Uterus (tissue), 2 donors: ENCODE measurements around the gene SESTD1.

Experiments used
- CTCF ChIP-seq, 4 experiments: fragments of 200-600 bp in 2 of 4; fragments of 450-650 bp in 2 of 4; sonication (generic) in 2 of 4; IDR thresholded peaks; one replicate each; pipeline ENCODE4 v1.5.1; 2016 to 2019; ENCODE audit warnings: antibody characterized with exemption in 4 of 4, mild to moderate bottlenecking in 2 of 4, moderate library complexity in 1 of 4
- POLR2A ChIP-seq, 2 donors: fragments of 450-650 bp; IDR thresholded peaks; one replicate each; pipeline ENCODE4 v1.6.1; 2016; ENCODE audit warnings: antibody characterized with exemption in 2 of 2, mild to moderate bottlenecking in 1 of 2, moderate library complexity in 1 of 2

GRCh38 chr2:179082697-179083096, 181.9 kb downstream of the SESTD1 start:
- TF ChIP-seq CTCF (IDR thresholded peaks at IDR 0.05): no peak
- TF ChIP-seq POLR2A (IDR thresholded peaks at IDR 0.05): no peak
